ENCODE measurements around the gene DCTD. TPM values are rescaled to one million over a fixed set of nuclear protein-coding genes. Genes with fewer than 3 reads are reported as not detected.

Gene DCTD
- total and polyA plus RNA-seq, 2 of the 13 experiments (the other 11 are each of a cell fraction or from before 2014, with no cell fraction given): 85.1 to 95.3 TPM

GRCh38 chr4:182897601-182898478 is 19.3 kb downstream of the DCTD start (continued):
- TF ChIP-seq ZBTB34 (CRISPR knock-in tag; IDR thresholded peaks at IDR 0.05) (peak; percentile 76), ZNF570 (CRISPR knock-in tag; IDR thresholded peaks at IDR 0.05; ENCODE audit: borderline replicate concordance) (no peak; the same call in 1 of the 2 replicates), HMGA1 (CRISPR knock-in tag; conservative IDR thresholded peaks at IDR 0.05) (no peak), FOXK2 (IDR thresholded peaks at IDR 0.05) (peak; percentile 14; the same call in 1 of the 2 replicates), ZSCAN29 (CRISPR knock-in tag; conservative IDR thresholded peaks at IDR 0.05) (peak; percentile 84; the same call in 1 of the 2 replicates), ZHX1 (CRISPR knock-in tag; IDR thresholded peaks at IDR 0.05; ENCODE audit: low read depth) (peak; percentile 87), ZNF256 (CRISPR knock-in tag; conservative IDR thresholded peaks at IDR 0.05) (no peak), JUND (CRISPR knock-in tag; IDR thresholded peaks at IDR 0.05) (no peak), MAFG (CRISPR knock-in tag; IDR thresholded peaks at IDR 0.05) (no peak), AHDC1 (CRISPR knock-in tag; IDR thresholded peaks at IDR 0.05; ENCODE audit: borderline replicate concordance) (peak; percentile 92), RAD21 (CRISPR knock-in tag; IDR thresholded peaks at IDR 0.05) (peak; percentile 19; the same call in 1 of the 2 replicates), REXO4 (CRISPR knock-in tag; IDR thresholded peaks at IDR 0.05; ENCODE audit: borderline replicate concordance) (no peak), MTF2 (CRISPR knock-in tag; IDR thresholded peaks at IDR 0.05; ENCODE audit: borderline replicate concordance) (no peak), ZFP36L2 (CRISPR knock-in tag; IDR thresholded peaks at IDR 0.05) (0 out of 2 replicates have a peak, but pooled peaks have one; percentile 24), EEA1 (CRISPR knock-in tag; IDR thresholded peaks at IDR 0.05; ENCODE audit: borderline replicate concordance) (0 out of 2 replicates have a peak, but pooled peaks have one; percentile 53), ZNF33A (CRISPR knock-in tag; IDR thresholded peaks at IDR 0.05; ENCODE audit: borderline replicate concordance) (no peak), ZNF274 (CRISPR knock-in tag; IDR thresholded peaks at IDR 0.05) (peak; percentile 72), ZNF629 (CRISPR knock-in tag; conservative IDR thresholded peaks at IDR 0.05) (peak; percentile 59)

All from HepG2 (cell line).